Ammon's horn (tissue), 1 donor: ENCODE data around the gene ACY1.
"Not testable (repeated sequence)": the region's sequence is repeated elsewhere in the genome, so short reads cannot be mapped to it uniquely, and the experiment has no call there.

Experiments
- DNase-seq: peaks from one replicate; pipeline ENCODE4 v3.0.0-alpha.2; 2016; ENCODE audit warnings: low spot score

The ACY1 gene

DNA sequence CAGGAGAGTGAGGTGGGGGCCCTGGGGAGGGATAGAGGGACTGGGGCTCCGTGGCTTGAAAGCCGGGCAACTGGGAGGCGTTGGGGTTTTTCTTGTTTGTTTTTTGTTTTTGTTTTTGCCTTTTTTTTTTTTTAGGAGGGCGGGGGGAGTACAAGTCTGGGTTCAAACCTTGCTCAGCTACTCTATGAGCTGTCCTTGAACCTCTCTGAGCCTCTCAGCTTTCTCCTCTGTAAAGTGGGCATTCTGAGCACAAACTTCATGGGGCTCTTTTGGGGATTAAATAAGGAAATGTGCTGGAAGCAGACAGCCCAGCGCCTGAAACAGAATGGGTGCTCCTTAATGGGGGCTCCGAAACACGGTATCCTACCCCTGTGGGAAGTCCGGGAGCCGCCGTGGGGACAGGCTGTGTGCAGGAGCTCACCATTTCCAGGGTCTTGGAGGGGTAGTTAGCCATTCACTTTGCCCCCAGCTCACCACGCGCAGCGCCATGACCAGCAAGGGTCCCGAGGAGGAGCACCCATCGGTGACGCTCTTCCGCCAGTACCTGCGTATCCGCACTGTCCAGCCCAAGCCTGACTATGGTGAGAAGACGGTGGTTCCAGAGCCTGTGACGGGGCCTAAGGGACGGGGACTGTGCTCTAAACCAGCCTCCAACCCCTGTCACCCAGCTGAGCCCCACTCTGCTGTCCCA lies 388 bp downstream of the ACY1 start:
- DNase-seq, result no peak

DNA sequence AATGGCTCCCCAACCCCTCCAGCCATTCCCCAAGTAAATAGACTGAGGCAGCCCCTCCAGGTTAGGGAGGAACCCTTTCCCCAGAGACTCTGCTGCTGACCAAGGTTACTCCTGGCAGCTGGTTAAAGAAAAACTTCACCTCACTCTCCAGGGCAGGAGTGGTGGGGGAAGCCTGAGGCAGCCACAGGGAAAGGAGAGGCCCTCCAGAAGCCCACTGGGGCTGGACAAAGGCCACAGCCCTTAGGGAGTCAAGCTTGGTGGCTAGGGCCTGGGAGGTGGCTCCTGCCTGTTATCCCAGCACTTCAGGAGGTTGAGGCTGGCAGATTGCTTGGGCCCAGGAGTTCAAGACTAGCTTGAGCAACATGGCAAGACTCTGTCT lies 923 bp downstream of the ACY1 start:
- DNase-seq, result no peak

DNA sequence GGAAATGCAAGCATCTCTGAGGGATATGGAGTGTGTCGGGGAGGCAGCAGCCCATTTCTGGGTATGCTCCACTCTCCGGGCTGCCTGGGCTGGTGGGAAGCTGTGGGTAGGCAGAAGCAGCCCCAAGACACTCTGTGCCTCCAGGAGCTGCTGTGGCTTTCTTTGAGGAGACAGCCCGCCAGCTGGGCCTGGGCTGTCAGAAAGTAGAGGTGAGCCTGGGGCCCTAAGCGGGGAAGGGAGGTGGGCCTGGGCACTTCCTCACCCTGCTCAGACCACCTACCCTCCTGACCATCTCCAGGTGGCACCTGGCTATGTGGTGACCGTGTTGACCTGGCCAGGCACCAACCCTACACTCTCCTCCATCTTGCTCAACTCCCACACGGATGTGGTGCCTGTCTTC lies 1.7 kb downstream of the ACY1 start:
- no peak for DNase-seq

DNA sequence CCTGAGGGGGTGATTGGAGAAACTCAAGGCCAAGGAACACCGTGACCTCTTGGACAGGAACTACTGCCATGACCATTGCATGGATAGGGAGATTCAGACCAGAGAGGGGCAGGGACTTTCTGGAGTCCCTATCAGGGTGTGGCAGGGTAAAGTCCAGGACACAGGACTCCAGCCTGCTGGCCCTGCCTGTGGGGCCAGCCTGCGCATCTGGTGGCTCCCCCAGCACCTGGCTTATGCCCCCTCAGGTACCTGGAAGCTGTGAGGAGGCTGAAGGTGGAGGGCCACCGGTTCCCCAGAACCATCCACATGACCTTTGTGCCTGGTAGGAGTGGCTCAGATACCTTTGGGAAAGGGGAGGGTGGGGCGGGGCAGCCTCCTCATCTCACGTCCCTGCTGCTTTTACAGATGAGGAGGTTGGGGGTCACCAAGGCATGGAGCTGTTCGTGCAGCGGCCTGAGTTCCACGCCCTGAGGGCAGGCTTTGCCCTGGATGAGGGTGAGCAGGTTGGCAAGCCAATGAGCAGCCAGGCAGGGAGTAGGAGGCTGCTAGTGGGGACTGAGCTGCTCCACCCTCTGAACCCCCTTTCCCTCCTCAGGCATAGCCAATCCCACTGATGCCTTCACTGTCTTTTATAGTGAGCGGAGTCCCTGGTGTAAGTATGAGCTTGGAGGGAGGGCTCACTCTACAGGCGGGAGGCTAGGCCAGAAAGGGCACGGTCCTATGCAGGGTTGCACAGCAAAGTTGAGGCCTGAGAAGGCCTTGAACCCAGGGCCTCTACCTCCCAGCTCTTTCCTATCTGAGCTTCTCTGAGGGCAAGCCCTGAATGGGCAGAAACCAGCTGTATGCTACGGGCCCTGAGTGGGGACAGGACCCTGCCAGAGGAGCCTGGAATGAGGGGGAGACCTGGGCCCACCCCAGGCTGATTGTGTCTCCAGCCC lies 2.9 kb downstream of the ACY1 start:
- no peak for DNase-seq

DNA sequence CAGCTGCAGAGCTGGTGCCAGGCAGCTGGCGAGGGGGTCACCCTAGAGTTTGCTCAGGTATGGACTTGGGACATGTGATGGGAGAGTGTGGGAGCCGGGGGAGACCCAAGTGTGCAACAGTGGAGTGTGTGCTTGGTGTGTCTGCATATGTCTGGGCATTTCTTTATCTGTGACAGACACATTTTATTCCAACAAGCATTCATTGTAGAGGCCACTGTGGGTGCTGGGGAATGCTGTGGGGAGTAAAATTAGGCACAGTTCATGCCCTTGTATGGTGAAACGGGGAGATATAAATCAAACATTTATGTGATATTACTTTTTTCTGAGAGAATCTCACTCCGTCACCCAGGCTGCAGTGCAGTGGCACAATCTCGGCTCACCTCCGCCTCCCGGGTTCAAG lies 4.2 kb downstream of the ACY1 start:
- no peak for DNase-seq

DNA sequence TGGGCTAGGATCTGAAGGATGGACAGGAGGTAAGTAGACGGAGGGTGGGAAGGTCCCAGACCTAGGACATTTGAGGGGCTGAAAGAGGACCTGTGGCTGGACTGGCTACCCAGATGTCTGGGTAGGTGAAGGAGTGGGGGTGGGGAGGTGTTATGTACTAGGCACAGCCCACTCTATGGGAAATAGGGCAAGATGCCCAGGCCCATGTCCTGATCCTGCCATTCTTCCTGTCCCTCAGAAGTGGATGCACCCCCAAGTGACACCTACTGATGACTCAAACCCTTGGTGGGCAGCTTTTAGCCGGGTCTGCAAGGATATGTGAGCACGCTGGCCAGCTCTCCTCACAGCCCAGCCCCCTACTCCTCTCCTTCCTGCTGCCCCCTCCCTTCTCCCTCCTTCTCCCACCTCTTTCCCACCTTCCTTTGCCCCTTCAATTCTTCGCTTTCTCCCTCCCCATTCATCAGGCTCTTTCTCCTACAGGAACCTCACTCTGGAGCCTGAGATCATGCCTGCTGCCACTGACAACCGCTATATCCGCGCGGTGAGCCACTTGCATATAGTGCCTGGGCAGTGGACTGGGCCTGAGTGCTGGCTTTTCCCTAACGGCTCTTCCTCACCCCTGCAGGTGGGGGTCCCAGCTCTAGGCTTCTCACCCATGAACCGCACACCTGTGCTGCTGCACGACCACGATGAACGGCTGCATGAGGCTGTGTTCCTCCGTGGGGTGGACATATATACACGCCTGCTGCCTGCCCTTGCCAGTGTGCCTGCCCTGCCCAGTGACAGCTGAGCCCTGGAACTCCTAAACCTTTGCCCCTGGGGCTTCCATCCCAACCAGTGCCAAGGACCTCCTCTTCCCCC lies 5.2 kb downstream of the ACY1 start:
- no peak for DNase-seq

DNA sequence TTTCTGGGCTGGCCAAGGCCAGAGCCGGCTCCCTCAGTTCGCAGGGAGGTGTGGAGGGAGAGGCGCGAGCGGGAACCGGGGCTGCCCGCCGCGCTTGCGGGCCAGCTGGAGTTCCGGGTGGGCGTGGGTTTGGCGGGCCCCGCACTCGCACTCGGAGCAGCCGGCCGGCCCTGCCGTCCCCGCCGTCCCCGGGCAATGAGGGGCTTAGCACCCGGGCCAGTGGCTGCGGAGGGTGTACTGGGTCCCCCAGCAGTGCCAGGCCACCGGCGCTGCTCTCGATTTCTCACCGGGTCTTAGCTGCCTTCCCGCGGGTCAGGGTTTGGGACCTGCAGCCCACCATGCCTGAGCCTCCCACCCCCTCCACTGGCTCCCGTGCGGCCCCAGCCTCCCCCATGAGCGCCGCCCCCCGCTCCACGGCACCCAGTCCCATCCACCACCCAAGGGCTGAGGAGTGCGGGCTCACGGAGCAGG lies 7.2 kb downstream of the ACY1 start:
- DNase-seq, result not testable (repeated sequence)

DNA sequence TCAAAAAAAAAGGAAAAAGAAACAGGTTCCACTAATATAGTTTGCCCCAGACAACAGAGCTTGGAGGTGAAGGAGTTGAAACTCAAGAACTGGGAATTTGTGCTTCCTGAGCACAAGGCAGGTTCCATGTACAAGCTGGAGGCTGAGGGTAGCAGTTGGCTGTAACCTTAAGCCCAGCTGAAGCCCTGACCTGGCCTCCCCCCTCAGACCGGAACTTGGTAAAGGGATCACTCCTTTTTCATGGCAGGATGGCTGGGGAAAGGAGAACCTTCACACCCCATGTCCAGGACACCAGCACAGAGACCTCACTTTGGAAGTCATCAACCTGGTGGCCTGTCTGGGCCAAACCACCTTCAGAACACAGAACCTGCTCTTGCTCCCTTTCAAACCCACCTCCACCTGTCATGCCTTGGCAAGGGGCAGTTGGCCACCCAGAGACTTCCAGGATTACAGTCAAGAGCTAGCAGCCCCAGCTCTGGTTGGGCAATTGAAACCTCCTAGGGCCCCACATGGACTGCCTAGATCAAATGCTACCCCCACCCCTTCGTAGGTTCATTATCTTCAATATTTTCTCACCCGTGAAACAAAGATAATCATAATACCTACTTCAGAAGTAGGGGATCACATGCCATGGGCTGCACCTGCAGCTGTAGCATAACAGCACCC lies 8.8 kb downstream of the ACY1 start:
- no peak for DNase-seq

DNA sequence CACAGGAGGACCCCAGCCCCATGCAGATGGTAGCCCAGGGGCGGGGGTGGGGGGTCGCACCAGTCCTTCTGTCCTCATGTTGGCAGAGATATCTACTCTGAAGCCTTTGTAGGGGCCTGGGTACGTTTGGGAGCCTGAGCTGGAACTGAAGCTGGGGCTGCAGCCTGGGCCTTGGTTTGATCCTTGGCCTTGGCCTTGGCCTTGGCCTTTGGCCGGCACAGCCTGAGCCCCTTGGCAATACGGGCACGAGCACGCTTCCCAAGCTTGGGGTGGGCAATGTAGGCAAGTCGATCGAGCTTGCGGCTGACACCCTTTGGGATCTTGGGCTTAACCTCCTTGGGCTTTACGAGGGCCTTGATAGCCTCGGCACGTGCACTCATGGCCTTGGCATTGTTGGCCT lies 10.3 kb downstream of the ACY1 start:
- DNase-seq, result not testable (repeated sequence)

DNA sequence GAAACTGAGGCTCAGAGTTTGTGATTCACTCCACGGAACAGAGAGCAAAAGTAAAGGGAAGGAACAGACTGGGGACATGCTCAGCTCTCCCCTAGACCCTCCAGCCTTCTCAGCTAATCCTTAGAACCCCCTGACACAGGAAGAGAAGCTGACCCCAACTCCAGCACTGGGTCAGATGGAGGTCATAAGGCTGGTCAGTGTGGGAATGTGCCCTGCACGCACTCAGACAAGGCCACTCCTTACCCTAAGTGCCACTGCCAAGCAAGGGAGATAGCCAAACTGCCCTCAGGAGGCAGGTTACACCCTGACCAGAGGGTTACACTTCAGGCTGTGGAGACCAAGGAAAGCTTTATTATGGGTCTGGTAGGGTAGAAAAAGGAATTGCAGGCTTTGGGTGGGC lies 11.2 kb downstream of the ACY1 start:
- no peak for DNase-seq

DNA sequence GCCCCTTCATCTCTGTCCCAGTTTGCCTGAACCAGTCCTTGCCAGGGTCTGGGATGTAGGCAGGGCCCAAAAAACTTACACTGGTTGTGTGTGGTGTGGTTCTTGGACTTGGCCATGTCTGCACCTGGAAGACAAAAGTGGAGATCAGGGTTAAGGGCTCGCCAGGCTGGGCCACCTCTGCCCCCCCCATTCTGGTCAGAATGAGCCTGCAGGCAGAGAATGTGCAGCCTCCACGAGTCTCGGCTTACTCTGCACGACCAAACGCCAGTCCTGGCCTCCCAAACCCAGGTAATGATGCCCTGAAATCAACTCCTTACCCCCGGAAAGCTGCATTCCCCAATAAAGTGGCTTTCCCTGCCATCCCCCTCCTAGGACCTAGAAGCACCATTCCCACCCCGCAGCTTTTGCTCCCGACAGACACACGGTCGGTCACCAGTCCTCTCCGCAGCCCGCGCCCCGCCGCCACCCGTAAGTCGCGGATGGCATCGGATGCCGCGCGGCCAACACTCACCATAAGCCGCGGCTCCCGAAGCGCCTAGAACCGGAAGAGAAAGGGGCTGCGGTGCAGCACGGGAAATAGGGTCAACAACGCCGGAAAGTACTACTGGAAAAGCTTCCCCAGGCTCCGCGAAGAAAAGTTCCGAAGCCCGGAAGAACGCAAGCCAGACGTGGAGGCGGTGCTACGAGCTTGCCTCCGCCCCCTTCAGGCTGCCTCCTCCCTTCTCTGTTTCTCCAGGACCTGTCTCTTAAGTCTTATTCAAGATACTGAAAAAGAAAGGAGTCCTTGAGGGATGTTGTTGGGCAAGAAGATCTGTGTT lies 12.2 kb downstream of the ACY1 start, which contains the start of gene RPL29:
Gene RPL29, minus strand, starts transcription at position 550 of the 818 bp plus-strand sequence. Its CDS starts 434 bp downstream, at position 116.
- DNase-seq, result peak; percentile 93

DNA sequence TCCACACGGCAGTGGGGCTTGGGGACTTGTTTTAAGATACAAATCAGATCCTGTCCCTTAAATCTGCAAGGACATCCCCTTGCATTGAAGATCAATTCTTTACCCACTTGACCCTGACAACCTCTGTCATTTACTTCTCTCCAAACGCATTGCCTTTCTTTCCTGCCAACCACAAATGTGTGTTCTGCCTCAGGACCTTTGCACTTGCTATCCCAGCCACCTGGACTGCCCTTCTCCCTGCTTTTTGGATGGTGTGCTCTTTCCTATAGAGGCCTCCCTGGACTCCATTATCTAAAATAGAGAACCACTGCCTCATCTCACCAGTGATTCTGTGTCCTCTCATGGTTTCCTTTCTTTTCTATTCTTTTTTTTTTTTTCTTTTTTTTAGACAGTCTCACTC lies 13.8 kb downstream of the ACY1 start:
- no peak for DNase-seq

DNA sequence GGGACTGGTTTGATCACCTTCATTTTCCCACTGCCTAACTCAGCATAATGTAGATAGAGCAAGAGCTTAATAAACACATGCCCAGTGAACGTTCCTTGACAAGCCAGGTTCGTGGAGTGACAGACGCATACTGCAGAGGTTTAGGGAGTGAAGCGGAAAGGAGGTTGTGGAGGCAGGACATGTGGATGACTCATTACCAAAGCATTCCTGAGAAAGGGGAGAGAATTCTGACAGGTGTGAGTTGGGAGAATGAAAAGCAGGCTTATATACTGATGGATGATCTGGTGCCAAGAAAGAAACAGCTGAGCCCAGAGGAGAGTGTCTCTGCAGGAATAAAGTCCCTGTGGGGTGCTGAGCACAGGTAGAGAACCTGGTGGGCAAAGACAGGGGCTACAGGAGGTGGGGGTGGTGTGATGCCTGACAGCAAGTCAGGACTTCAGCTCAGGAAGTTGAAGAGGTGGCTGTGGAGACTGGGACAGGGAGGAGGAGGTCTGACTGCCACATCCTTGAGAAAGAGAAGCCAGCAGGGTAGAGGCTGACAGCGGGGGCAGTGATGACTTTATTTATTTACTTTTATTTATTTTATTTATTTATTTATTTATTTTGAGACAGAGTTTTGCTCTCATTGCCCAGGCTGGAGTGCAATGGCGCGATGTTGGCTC lies 14.7 kb downstream of the ACY1 start:
- DNase-seq, result no peak

DNA sequence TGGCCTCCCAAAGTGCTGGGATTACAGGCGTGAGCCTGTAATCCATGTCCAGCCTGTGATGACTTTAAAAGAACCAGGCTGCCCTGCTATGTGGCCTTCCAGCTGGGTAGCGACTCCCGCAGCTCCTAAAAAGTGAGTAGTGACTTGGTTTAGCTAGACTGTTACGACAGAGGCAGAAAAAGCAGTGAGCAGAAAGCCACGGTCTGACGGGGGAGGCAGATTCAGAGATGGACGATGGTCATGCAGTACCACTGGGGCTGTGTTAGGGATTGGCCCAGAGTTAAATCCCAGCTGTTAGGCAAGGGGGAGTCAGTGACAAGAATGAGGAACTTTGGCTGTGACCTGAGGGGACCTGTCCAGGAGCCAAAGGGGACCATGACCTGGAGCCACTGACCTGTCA lies 15.4 kb downstream of the ACY1 start:
- no peak for DNase-seq

DNA sequence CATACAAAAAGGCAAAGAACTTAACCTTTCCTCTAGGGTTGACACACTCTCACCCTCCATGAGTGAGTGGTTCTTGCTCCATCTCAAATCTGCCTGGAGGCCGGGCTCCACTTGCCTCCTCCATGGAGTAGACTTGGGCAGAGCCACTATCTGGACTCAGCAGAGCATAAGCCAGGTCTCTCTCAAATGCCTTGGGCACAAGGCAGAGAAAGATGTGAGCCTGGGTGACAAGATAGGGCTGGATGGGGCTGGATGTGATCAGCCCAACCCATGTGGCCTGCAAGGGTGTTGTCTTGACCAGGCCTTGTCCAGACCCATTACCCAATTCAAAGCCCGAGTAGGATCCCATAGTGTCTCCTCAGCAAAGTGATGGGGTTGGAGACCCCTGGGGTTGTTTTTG lies 16.5 kb downstream of the ACY1 start:
- no peak for DNase-seq

DNA sequence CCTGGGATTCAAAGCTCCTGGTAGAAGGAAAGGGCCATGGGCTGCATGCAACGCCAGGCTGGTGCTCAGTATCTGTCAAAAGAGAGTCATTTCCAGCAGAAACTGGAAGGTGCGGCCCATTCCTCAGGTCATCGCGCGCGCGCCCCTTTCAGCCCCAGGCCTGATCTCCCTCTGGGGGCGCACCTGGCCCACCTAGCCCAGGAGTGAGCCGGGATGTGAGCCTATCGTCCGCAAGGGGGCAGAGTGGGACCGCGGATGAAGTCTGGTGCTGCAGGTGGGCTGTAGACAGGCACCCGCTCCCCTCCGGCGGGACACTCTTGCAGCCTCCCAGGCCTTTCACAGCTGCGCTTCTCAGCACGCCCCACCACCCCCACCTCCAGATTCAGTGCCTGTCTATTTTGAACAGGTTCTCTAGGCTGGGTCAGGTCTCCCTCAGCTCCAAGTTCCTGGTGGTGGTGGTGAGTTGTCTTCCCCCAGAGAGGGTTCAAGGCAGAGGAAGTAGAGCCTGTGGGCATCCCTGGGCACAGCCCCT lies 18.2 kb downstream of the ACY1 start:
- DNase-seq, result peak; percentile 84

DNA sequence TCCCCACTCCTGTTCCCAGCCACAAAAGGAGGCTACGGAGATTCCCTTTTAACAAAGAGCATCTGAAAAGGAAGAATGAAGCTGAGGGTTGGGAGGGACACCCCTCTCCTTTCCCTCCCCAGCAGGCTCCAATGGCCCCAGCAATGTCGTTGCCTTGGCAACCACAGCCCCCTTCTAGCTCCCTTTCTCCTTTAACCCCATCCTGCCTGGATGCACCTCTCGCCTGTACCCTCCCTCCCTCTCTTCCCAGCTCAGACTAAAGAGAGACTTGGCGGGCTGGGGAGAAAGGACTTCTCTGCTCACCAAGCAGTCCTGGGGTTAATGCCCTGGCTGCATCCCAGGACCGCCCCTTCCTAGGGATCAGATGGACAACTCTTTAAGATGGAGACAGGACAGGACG lies 19.4 kb downstream of the ACY1 start:
- no peak for DNase-seq

DNA sequence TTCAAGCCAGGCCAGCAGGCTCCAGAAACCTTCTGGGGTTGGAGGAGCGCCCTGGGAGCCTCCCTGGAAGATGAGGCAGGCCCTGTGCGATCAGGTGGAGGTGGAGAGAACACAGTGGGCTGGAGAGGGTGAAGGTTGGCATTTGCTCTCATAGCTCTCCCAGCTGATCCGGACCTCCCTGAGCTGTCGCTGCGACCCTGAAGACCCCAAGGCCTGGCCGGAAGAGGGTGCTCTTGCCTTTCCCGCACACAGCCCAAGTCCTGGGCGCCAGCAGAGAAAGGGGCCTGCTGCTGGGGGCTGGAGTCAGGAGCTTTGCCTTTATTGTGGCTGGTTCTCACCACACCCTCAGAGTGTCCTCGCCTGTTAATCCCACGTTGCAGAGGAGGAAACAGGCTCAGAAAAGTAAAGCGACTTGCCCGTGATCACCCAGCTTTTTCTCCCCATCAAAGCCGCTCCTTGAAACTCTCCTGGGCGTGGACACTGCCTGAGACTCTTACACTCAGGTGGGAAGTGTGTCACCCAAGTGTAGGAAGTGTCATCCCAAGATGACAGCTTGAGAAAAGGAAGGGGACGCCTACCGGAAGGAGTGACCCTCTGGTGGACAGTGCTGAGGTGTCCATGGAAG lies 20.9 kb downstream of the ACY1 start:
- DNase-seq, result peak; percentile 83

DNA sequence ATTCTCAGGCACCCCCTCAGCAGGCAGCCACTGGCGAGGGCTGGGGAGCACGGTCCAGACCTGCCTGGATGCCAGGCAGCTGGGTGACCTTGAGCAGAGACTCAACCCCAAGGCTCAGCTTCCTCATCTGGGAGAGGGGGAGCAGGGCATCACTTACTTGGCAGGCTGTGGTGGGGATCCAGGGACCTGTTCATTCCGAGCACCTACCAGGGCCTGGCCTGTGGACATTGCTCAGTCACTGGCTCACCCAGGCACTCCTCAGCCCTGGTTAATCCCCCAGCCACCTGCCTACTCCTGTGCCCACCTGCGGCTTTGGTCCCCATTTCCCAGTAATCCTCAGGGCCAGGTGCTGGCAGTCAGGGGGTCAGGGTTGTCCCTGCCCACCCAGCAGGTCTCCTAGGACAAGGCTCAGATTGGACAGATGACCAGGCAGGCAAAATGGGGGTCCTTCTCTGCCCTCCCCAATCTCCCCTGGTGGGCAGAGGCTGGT lies 21.6 kb downstream of the ACY1 start:
- DNase-seq, result no peak
